ENCODE results near the gene ANKUB1. TPM values are rescaled to one million over a fixed set of nuclear protein-coding genes. Genes with fewer than 3 reads are reported as not detected.

Gene ANKUB1
- total RNA-seq, 1 experiment from 2014 or later, result not detected

DNA sequence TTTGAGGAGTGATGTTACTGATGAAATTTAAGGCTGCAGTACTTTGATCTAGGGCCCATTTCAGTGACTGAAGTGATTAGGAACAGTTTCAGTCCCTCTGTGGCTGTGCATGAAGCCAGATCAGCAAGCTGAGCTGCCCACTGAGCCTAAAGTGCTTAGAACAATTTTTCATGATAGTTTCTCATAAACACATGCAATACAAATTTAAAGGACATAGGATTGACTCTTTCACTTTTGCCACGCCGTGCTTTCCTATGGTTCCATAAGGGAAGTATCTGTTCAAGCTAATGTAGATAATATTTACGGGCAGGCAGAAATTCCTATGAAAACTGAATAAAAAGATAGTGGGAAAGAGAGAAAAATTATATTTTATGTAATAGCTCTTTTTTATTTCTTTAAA is 10.6 kb downstream of the ANKUB1 start (continued):
- TF ChIP-seq, protein P1, sequence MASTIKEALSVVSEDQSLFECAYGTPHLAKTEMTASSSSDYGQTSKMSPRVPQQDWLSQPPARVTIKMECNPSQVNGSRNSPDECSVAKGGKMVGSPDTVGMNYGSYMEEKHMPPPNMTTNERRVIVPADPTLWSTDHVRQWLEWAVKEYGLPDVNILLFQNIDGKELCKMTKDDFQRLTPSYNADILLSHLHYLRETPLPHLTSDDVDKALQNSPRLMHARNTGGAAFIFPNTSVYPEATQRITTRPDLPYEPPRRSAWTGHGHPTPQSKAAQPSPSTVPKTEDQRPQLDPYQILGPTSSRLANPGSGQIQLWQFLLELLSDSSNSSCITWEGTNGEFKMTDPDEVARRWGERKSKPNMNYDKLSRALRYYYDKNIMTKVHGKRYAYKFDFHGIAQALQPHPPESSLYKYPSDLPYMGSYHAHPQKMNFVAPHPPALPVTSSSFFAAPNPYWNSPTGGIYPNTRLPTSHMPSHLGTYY (CRISPR knock-in tag; IDR thresholded peaks at IDR 0.05), result no peak
- TF ChIP-seq, protein P2, sequence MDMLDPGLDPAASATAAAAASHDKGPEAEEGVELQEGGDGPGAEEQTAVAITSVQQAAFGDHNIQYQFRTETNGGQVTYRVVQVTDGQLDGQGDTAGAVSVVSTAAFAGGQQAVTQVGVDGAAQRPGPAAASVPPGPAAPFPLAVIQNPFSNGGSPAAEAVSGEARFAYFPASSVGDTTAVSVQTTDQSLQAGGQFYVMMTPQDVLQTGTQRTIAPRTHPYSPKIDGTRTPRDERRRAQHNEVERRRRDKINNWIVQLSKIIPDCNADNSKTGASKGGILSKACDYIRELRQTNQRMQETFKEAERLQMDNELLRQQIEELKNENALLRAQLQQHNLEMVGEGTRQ (CRISPR knock-in tag; IDR thresholded peaks at IDR 0.05), result no peak
- no peak for TF ChIP-seq ELF4 (CRISPR knock-in tag; IDR thresholded peaks at IDR 0.05; ENCODE audit: low read depth)

DNA sequence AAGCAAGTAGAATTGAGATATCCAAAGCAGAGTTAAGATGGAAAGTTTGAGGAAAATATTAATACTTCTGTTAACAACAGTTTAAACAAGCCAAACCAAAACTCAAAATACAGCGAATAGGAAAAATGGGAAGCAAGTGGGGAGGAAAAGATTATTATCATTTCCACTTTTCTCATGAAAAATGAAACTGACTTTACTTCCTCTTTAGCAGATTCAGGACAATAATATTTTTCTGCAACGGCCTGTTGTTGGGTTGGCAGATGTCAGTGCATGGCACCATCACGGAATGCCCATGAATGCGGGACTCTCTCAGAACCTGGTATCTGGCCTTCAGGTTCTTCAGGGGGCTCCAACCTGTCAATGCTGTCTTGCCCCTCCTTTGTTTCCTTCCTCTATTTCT is 11.1 kb downstream of the ANKUB1 start:
- H3K4me3 Mint-ChIP-seq, result no peak overlapping the region
- no peaks in the 10 kb centered on the region; the same call in 1 of the 2 replicates for H3K27me3 Mint-ChIP-seq (ENCODE audit: low read depth)
- DNase-seq (ENCODE audit: low spot score) (no peak), ATAC-seq (no peak)
- POLR2A ChIA-PET, result no interaction called here
- no peaks in the 10 kb centered on the region for H3K36me3 Mint-ChIP-seq
- H3K9me3 Mint-ChIP-seq, result no peaks in the 10 kb centered on the region
- no peak overlapping the region for H3K27ac Mint-ChIP-seq
- CTCF ChIA-PET, result interaction anchor here (1.7 to 2.0 kb wide), 2 partner anchors 8 to 10 kb away, joined by 4 to 17 read pairs; no protein-coding TSS in a partner anchor
- H3K4me1 Mint-ChIP-seq, result peaks cover 4% of the 10 kb centered on the region; the same call in 1 of the 2 replicates
- TF ChIP-seq, protein P3, sequence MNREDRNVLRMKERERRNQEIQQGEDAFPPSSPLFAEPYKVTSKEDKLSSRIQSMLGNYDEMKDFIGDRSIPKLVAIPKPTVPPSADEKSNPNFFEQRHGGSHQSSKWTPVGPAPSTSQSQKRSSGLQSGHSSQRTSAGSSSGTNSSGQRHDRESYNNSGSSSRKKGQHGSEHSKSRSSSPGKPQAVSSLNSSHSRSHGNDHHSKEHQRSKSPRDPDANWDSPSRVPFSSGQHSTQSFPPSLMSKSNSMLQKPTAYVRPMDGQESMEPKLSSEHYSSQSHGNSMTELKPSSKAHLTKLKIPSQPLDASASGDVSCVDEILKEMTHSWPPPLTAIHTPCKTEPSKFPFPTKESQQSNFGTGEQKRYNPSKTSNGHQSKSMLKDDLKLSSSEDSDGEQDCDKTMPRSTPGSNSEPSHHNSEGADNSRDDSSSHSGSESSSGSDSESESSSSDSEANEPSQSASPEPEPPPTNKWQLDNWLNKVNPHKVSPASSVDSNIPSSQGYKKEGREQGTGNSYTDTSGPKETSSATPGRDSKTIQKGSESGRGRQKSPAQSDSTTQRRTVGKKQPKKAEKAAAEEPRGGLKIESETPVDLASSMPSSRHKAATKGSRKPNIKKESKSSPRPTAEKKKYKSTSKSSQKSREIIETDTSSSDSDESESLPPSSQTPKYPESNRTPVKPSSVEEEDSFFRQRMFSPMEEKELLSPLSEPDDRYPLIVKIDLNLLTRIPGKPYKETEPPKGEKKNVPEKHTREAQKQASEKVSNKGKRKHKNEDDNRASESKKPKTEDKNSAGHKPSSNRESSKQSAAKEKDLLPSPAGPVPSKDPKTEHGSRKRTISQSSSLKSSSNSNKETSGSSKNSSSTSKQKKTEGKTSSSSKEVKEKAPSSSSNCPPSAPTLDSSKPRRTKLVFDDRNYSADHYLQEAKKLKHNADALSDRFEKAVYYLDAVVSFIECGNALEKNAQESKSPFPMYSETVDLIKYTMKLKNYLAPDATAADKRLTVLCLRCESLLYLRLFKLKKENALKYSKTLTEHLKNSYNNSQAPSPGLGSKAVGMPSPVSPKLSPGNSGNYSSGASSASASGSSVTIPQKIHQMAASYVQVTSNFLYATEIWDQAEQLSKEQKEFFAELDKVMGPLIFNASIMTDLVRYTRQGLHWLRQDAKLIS (CRISPR knock-in tag; IDR thresholded peaks at IDR 0.05; ENCODE audit: borderline replicate concordance), result no peak
- no peak for TF ChIP-seq ZNF317 (CRISPR knock-in tag; IDR thresholded peaks at IDR 0.05; ENCODE audit: borderline replicate concordance, low read depth)
- no peak for TF ChIP-seq HMGA2 (CRISPR knock-in tag; IDR thresholded peaks at IDR 0.05)
- TF ChIP-seq, protein P4, sequence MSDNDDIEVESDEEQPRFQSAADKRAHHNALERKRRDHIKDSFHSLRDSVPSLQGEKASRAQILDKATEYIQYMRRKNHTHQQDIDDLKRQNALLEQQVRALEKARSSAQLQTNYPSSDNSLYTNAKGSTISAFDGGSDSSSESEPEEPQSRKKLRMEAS (CRISPR knock-in tag; IDR thresholded peaks at IDR 0.05), result no peak
- TF ChIP-seq, protein P5, sequence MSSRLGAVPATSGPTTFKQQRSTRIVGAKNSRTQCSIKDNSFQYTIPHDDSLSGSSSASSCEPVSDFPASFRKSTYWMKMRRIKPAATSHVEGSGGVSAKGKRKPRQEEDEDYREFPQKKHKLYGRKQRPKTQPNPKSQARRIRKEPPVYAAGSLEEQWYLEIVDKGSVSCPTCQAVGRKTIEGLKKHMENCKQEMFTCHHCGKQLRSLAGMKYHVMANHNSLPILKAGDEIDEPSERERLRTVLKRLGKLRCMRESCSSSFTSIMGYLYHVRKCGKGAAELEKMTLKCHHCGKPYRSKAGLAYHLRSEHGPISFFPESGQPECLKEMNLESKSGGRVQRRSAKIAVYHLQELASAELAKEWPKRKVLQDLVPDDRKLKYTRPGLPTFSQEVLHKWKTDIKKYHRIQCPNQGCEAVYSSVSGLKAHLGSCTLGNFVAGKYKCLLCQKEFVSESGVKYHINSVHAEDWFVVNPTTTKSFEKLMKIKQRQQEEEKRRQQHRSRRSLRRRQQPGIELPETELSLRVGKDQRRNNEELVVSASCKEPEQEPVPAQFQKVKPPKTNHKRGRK (CRISPR knock-in tag; IDR thresholded peaks at IDR 0.05; ENCODE audit: borderline replicate concordance), result no peak
- TF ChIP-seq, protein P6, sequence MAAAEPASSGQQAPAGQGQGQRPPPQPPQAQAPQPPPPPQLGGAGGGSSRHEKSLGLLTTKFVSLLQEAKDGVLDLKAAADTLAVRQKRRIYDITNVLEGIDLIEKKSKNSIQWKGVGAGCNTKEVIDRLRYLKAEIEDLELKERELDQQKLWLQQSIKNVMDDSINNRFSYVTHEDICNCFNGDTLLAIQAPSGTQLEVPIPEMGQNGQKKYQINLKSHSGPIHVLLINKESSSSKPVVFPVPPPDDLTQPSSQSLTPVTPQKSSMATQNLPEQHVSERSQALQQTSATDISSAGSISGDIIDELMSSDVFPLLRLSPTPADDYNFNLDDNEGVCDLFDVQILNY (CRISPR knock-in tag; IDR thresholded peaks at IDR 0.05), result no peak
- TF ChIP-seq ZNF396 (CRISPR knock-in tag; IDR thresholded peaks at IDR 0.05; ENCODE audit: borderline replicate concordance), result no peak
- TF ChIP-seq, protein P7, sequence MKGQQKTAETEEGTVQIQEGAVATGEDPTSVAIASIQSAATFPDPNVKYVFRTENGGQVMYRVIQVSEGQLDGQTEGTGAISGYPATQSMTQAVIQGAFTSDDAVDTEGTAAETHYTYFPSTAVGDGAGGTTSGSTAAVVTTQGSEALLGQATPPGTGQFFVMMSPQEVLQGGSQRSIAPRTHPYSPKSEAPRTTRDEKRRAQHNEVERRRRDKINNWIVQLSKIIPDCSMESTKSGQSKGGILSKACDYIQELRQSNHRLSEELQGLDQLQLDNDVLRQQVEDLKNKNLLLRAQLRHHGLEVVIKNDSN (CRISPR knock-in tag; IDR thresholded peaks at IDR 0.05), result no peak
- TF ChIP-seq, protein P8, sequence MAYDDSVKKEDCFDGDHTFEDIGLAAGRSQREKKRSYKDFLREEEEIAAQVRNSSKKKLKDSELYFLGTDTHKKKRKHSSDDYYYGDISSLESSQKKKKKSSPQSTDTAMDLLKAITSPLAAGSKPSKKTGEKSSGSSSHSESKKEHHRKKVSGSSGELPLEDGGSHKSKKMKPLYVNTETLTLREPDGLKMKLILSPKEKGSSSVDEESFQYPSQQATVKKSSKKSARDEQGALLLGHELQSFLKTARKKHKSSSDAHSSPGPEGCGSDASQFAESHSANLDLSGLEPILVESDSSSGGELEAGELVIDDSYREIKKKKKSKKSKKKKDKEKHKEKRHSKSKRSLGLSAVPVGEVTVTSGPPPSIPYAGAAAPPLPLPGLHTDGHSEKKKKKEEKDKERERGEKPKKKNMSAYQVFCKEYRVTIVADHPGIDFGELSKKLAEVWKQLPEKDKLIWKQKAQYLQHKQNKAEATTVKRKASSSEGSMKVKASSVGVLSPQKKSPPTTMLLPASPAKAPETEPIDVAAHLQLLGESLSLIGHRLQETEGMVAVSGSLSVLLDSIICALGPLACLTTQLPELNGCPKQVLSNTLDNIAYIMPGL (CRISPR knock-in tag; IDR thresholded peaks at IDR 0.05), result no peak
- TF ChIP-seq GTF2I (CRISPR knock-in tag; conservative IDR thresholded peaks at IDR 0.05), result no peak
- TF ChIP-seq, protein P9, sequence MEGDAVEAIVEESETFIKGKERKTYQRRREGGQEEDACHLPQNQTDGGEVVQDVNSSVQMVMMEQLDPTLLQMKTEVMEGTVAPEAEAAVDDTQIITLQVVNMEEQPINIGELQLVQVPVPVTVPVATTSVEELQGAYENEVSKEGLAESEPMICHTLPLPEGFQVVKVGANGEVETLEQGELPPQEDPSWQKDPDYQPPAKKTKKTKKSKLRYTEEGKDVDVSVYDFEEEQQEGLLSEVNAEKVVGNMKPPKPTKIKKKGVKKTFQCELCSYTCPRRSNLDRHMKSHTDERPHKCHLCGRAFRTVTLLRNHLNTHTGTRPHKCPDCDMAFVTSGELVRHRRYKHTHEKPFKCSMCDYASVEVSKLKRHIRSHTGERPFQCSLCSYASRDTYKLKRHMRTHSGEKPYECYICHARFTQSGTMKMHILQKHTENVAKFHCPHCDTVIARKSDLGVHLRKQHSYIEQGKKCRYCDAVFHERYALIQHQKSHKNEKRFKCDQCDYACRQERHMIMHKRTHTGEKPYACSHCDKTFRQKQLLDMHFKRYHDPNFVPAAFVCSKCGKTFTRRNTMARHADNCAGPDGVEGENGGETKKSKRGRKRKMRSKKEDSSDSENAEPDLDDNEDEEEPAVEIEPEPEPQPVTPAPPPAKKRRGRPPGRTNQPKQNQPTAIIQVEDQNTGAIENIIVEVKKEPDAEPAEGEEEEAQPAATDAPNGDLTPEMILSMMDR (IDR thresholded peaks at IDR 0.05), result no peak
- TF ChIP-seq RELA (CRISPR knock-in tag; IDR thresholded peaks at IDR 0.05; ENCODE audit: borderline replicate concordance), result no peak
- no peak for TF ChIP-seq SP1 (CRISPR knock-in tag; conservative IDR thresholded peaks at IDR 0.05)
- TF ChIP-seq, protein P2 (CRISPR knock-in tag; IDR thresholded peaks at IDR 0.05), result no peak
- TF ChIP-seq ZNF416 (CRISPR knock-in tag; IDR thresholded peaks at IDR 0.05), result no peak
- TF ChIP-seq CREM (CRISPR knock-in tag; IDR thresholded peaks at IDR 0.05), result no peak
- no peak for TF ChIP-seq JUN (CRISPR knock-in tag; IDR thresholded peaks at IDR 0.05)
- TF ChIP-seq, protein P10, sequence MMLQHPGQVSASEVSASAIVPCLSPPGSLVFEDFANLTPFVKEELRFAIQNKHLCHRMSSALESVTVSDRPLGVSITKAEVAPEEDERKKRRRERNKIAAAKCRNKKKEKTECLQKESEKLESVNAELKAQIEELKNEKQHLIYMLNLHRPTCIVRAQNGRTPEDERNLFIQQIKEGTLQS (CRISPR knock-in tag; conservative IDR thresholded peaks at IDR 0.05), result no peak

All from WTC11 (cell line).